22Rv1 (cell line): ENCODE data around the gene PEX6.

Experiments used
- CTCF ChIP-seq: fragments of 450-650 bp; IDR thresholded peaks from 2 replicates; pipeline ENCODE4 v1.5.1; 2017; ENCODE audit warnings: mild to moderate bottlenecking
- ZFX ChIP-seq: fragments of 450-650 bp; IDR thresholded peaks from 2 replicates; pipeline ENCODE4 v1.6.1; 2017; ENCODE audit warnings: antibody characterized with exemption, borderline replicate concordance

- TF ChIP-seq CTCF (no peak), ZFX (no peak)
Measured at GRCh38 chr6:42928986-42929820, 49.8 kb downstream of the PEX6 start, which contains the start of gene CNPY3.
